GM18517 (cell line): ENCODE measurements around the gene CRACR2A.

Source experiments
- ATAC-seq: cut with Tn5 transposase; IDR thresholded peaks from one replicate; pipeline ENCODE4 v1.9.1; 2021; ENCODE audit warnings: mild to moderate bottlenecking, moderate library complexity; ENCODE audit not compliant: unreplicated experiment

Gene CRACR2A

GRCh38 chr12:3725388-3726115, 27.4 kb downstream of the CRACR2A start:
- no peak for ATAC-seq

- no peak for ATAC-seq
Observed at GRCh38 chr12:3723916-3724805, 28.7 kb downstream of the CRACR2A start.

- no peak for ATAC-seq
Observed at GRCh38 chr12:3722368-3722767, 30.5 kb downstream of the CRACR2A start.

- no peak for ATAC-seq
Observed at GRCh38 chr12:3720772-3721171, 32.1 kb downstream of the CRACR2A start.

GRCh38 chr12:3718100-3718499, 34.8 kb downstream of the CRACR2A start:
- ATAC-seq = no peak

GRCh38 chr12:3717283-3717898, 35.5 kb downstream of the CRACR2A start:
- ATAC-seq = no peak

GRCh38 chr12:3715999-3716398, 36.9 kb downstream of the CRACR2A start:
- no peak for ATAC-seq

GRCh38 chr12:3713947-3714346, 39.0 kb downstream of the CRACR2A start:
- no peak for ATAC-seq

GRCh38 chr12:3713483-3713882, 39.4 kb downstream of the CRACR2A start:
- ATAC-seq = no peak

- no peak for ATAC-seq
Observed at GRCh38 chr12:3712209-3712992, 40.5 kb downstream of the CRACR2A start.

- ATAC-seq = no peak
Observed at GRCh38 chr12:3705354-3705675, 47.6 kb downstream of the CRACR2A start.

- no peak for ATAC-seq
Observed at GRCh38 chr12:3704512-3705353, 48.2 kb downstream of the CRACR2A start.

- no peak for ATAC-seq
Observed at GRCh38 chr12:3700861-3701260, 52.0 kb downstream of the CRACR2A start.

GRCh38 chr12:3698218-3698974, 54.5 kb downstream of the CRACR2A start:
- no peak for ATAC-seq

- ATAC-seq = no peak
Observed at GRCh38 chr12:3697311-3697870, 55.5 kb downstream of the CRACR2A start.

- ATAC-seq = no peak
Observed at GRCh38 chr12:3694673-3695072, 58.2 kb downstream of the CRACR2A start.

- ATAC-seq = no peak
Observed at GRCh38 chr12:3692616-3693365, 60.1 kb downstream of the CRACR2A start.

- ATAC-seq = no peak
Observed at GRCh38 chr12:3686463-3686862, 66.4 kb downstream of the CRACR2A start.
